DMS 273 (cell line): Measurements from ENCODE around the gene FANCM.
"Not testable (repeated sequence)": the region's sequence is repeated elsewhere in the genome, so short reads cannot be mapped to it uniquely, and the experiment has no call there.

ENCODE experiments used
- DNase-seq: peaks from one replicate; lab custom pipeline; 2025; ENCODE audit not compliant: unreplicated experiment; lab: John Stamatoyannopoulos, UW

FANCM gene

GRCh38 chr14:45136399-45136798, 669 bp downstream of the FANCM start:
- peak; percentile 50 for DNase-seq

- no peak for DNase-seq
These were observed 5.0 kb downstream of the FANCM start for GRCh38 chr14:45140661-45141187.

- not testable (repeated sequence) for DNase-seq
These were observed 6.4 kb downstream of the FANCM start for GRCh38 chr14:45142083-45142482.

GRCh38 chr14:45144658-45145057, 8.9 kb downstream of the FANCM start:
- no peak for DNase-seq

GRCh38 chr14:45145214-45145613, 9.5 kb downstream of the FANCM start:
- DNase-seq, result no peak

GRCh38 chr14:45149602-45150001, 13.9 kb downstream of the FANCM start:
- DNase-seq, result no peak

- DNase-seq, result no peak
These were observed 14.7 kb downstream of the FANCM start for GRCh38 chr14:45150386-45150890.

GRCh38 chr14:45156067-45156466, 20.3 kb downstream of the FANCM start:
- DNase-seq, result no peak

GRCh38 chr14:45169906-45170305, 34.2 kb downstream of the FANCM start:
- no peak for DNase-seq

- no peak for DNase-seq
These were observed 41.3 kb downstream of the FANCM start for GRCh38 chr14:45177076-45177475.

GRCh38 chr14:45181329-45181728, 45.6 kb downstream of the FANCM start:
- no peak for DNase-seq

GRCh38 chr14:45181806-45182205, 46.1 kb downstream of the FANCM start:
- no peak for DNase-seq

GRCh38 chr14:45185100-45185814, 49.5 kb downstream of the FANCM start:
- DNase-seq, result no peak

GRCh38 chr14:45194964-45195363, 59.2 kb downstream of the FANCM start:
- DNase-seq, result no peak

GRCh38 chr14:45198551-45198950, 62.8 kb downstream of the FANCM start:
- no peak for DNase-seq

- DNase-seq, result no peak
These were observed 63.5 kb downstream of the FANCM start for GRCh38 chr14:45199230-45199629.

GRCh38 chr14:45201905-45202304, 66.2 kb downstream of the FANCM start:
- peak; percentile 74 for DNase-seq

- no peak for DNase-seq
These were observed 68.5 kb downstream of the FANCM start for GRCh38 chr14:45204241-45204640.

- DNase-seq, result no peak
These were observed 74.4 kb downstream of the FANCM start for GRCh38 chr14:45210159-45210558.

GRCh38 chr14:45211295-45211694, 75.6 kb downstream of the FANCM start:
- no peak for DNase-seq

GRCh38 chr14:45212231-45212630, 76.5 kb downstream of the FANCM start:
- DNase-seq, result no peak

GRCh38 chr14:45213716-45214115, 78.0 kb downstream of the FANCM start:
- not testable (repeated sequence) for DNase-seq

- not testable (repeated sequence) for DNase-seq
These were observed 78.6 kb downstream of the FANCM start for GRCh38 chr14:45214341-45214740.
